BLaER1 (cell line): ENCODE results near the gene TNFRSF8.
"Not testable (repeated sequence)": the region's sequence is repeated elsewhere in the genome, so short reads cannot be mapped to it uniquely, and the experiment has no call there.

ENCODE experiments used
- H3K27ac ChIP-seq: shearing (Covaris generic); formaldehyde crosslinking; 2 replicates; pipeline ENCODE4 v1.8.1; 2022
- H3K27me3 ChIP-seq: shearing (Covaris generic); formaldehyde crosslinking; 2 replicates; pipeline ENCODE4 v1.8.1; 2022
- H3K36me3 ChIP-seq: shearing (Covaris generic); formaldehyde crosslinking; 2 replicates; pipeline ENCODE4 v1.8.1; 2022
- H3K4me1 ChIP-seq: shearing (Covaris generic); formaldehyde crosslinking; 2 replicates; pipeline ENCODE4 v1.8.1; 2022
- H3K4me2 ChIP-seq: shearing (Covaris generic); formaldehyde crosslinking; 2 replicates; pipeline ENCODE4 v1.8.1; 2022
- H3K4me3 ChIP-seq: shearing (Covaris generic); formaldehyde crosslinking; 2 replicates; pipeline ENCODE4 v1.8.1; 2022
- H3K9ac ChIP-seq: shearing (Covaris generic); formaldehyde crosslinking; 2 replicates; pipeline ENCODE4 v1.8.1; 2022
- H3K9me3 ChIP-seq: shearing (Covaris generic); formaldehyde crosslinking; 2 replicates; pipeline ENCODE4 v1.8.1; 2022
- H4K20me1 ChIP-seq: shearing (Covaris generic); formaldehyde crosslinking; 2 replicates; pipeline ENCODE4 v1.8.1; 2022
- Cebpa-rat ChIP-seq: shearing (Covaris generic); IDR thresholded peaks from 2 replicates; pipeline ENCODE4 v1.8.1; 2022

TNFRSF8 gene

GRCh38 chr1:12028248-12028647, 34.9 kb upstream of the TNFRSF8 start:
- Histone ChIP-seq H3K27me3 (no peaks in the 10 kb centered on the region), H3K4me3 (no peak overlapping the region), H4K20me1 (peaks cover 26% of the 10 kb centered on the region), H3K36me3 (peaks cover 84% of the 10 kb centered on the region), H3K27ac (peak overlapping the region; percentile 61; the same call in 1 of the 2 replicates), H3K9me3 (no peaks in the 10 kb centered on the region), H3K4me1 (peaks cover 38% of the 10 kb centered on the region), H3K9ac (0 out of 2 replicates have a peak overlapping the region, but pooled peaks have one; percentile 18), H3K4me2 (peak overlapping the region; percentile 80)
- no peak for TF ChIP-seq Cebpa-rat

- peaks cover 78% of the 10 kb centered on the region for H3K36me3 ChIP-seq
- peaks cover 26% of the 10 kb centered on the region for H4K20me1 ChIP-seq
- H3K27me3 ChIP-seq: no peaks in the 10 kb centered on the region
- peak overlapping the region; percentile 18 for H3K9ac ChIP-seq
- H3K9me3 ChIP-seq: no peaks in the 10 kb centered on the region
- H3K4me1 ChIP-seq: peaks cover 42% of the 10 kb centered on the region
- no peak for TF ChIP-seq Cebpa-rat
- H3K4me3 ChIP-seq: peak overlapping the region; percentile 22; the same call in 1 of the 2 replicates
- peak overlapping the region; percentile 80 for H3K4me2 ChIP-seq
- H3K27ac ChIP-seq: peak overlapping the region; percentile 61
These were observed 34.1 kb upstream of the TNFRSF8 start for GRCh38 chr1:12028957-12029511.

GRCh38 chr1:12029720-12030339, 33.3 kb upstream of the TNFRSF8 start:
- Histone ChIP-seq H3K4me3 (peak overlapping the region; percentile 22; the same call in 1 of the 2 replicates), H4K20me1 (peaks cover 26% of the 10 kb centered on the region), H3K27ac (peak overlapping the region; percentile 61), H3K4me2 (peak overlapping the region; percentile 80), H3K4me1 (peaks cover 50% of the 10 kb centered on the region), H3K9me3 (no peaks in the 10 kb centered on the region), H3K36me3 (peaks cover 70% of the 10 kb centered on the region), H3K27me3 (no peaks in the 10 kb centered on the region), H3K9ac (peak overlapping the region; percentile 18; the same call in 1 of the 2 replicates)
- TF ChIP-seq Cebpa-rat: no peak

GRCh38 chr1:12031039-12031980, 31.8 kb upstream of the TNFRSF8 start:
- Histone ChIP-seq H3K4me1 (peaks cover 60% of the 10 kb centered on the region), H3K4me3 (no peak overlapping the region), H3K4me2 (peak overlapping the region; percentile 80), H3K27me3 (no peaks in the 10 kb centered on the region), H4K20me1 (peaks cover 26% of the 10 kb centered on the region), H3K27ac (no peak overlapping the region), H3K9ac (no peak overlapping the region), H3K36me3 (peaks cover 55% of the 10 kb centered on the region), H3K9me3 (no peaks in the 10 kb centered on the region)
- TF ChIP-seq Cebpa-rat: no peak

DNA sequence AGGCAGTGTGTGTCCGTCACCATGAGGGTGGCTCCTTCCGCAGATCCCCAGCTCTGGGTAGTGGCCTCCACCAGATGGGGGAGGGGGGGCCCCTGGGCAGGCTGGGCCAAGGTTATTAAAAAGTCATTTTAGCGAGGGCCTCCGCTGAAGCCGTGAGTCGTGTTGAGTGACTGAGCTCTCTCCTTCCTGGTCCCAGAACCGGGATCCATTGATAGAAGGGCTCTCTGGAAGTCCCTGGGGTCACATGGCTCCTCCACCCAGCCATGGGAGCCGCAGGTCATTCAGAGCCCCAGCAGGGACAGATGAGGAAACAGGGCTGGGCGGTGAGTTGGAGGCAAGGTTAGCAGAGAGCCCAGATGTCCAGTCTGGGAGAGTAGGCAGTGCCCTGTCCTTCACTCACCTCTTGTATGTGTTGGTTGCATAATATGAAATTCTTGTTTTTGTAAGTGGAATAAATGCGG, 30.9 kb upstream of the TNFRSF8 start:
- no peak for TF ChIP-seq Cebpa-rat
- Histone ChIP-seq H4K20me1 (peaks cover 26% of the 10 kb centered on the region), H3K27me3 (no peaks in the 10 kb centered on the region), H3K4me3 (no peak overlapping the region), H3K9ac (no peak overlapping the region), H3K9me3 (no peaks in the 10 kb centered on the region), H3K4me2 (no peak overlapping the region), H3K36me3 (peaks cover 46% of the 10 kb centered on the region), H3K27ac (no peak overlapping the region), H3K4me1 (peaks cover 65% of the 10 kb centered on the region)

DNA sequence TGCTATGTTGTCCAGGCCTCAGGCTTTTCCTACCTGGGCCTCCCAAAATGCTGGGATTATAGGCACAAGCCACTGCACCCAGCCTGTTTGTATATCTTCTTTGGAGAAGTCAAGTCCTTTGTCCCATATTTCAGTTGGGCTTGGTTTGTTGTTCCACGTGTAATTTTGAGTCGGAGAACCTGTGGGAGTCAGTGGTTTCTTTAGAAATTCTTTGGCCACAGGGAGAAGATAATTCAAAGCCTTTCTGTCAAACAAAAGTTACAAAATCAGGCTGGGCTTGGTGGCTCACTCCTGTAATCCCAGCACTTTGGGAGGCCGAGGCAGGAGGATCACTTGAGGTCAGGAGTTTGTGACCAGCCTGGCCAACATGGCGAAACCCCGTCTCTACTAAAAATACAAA, 29.7 kb upstream of the TNFRSF8 start:
- not testable (repeated sequence) for H3K4me3 ChIP-seq

GRCh38 chr1:12034381-12034801, 28.7 kb upstream of the TNFRSF8 start:
- no peak for TF ChIP-seq Cebpa-rat

More for the DNA sequence above, 29.7 kb upstream of the TNFRSF8 start:
- not testable (repeated sequence) for H3K9ac ChIP-seq, H3K27me3 ChIP-seq, H3K9me3 ChIP-seq, H3K27ac ChIP-seq, H3K4me2 ChIP-seq
- H4K20me1 ChIP-seq: peaks cover 26% of the 10 kb centered on the region
- peaks cover 69% of the 10 kb centered on the region for H3K4me1 ChIP-seq
- peaks cover 34% of the 10 kb centered on the region for H3K36me3 ChIP-seq

GRCh38 chr1:12035312-12035711, 27.8 kb upstream of the TNFRSF8 start:
- Histone ChIP-seq H3K9ac (no peak overlapping the region), H3K4me2 (peak overlapping the region; percentile 64), H3K4me3 (no peak overlapping the region), H3K4me1 (peaks cover 69% of the 10 kb centered on the region), H4K20me1 (peaks cover 14% of the 10 kb centered on the region), H3K9me3 (no peaks in the 10 kb centered on the region), H3K36me3 (peaks cover 22% of the 10 kb centered on the region), H3K27me3 (no peaks in the 10 kb centered on the region), H3K27ac (0 out of 2 replicates have a peak overlapping the region, but pooled peaks have one; percentile 25)
- TF ChIP-seq Cebpa-rat: no peak

More at GRCh38 chr1:12034381-12034801, 28.7 kb upstream of the TNFRSF8 start:
- Histone ChIP-seq H3K9me3 (no peaks in the 10 kb centered on the region), H3K27me3 (no peaks in the 10 kb centered on the region), H3K4me1 (peaks cover 69% of the 10 kb centered on the region), H3K4me3 (no peak overlapping the region), H4K20me1 (peaks cover 20% of the 10 kb centered on the region), H3K9ac (peak overlapping the region; percentile 8; the same call in 1 of the 2 replicates), H3K4me2 (peak overlapping the region; percentile 64), H3K27ac (peak overlapping the region; percentile 25; the same call in 1 of the 2 replicates), H3K36me3 (peaks cover 26% of the 10 kb centered on the region)

DNA sequence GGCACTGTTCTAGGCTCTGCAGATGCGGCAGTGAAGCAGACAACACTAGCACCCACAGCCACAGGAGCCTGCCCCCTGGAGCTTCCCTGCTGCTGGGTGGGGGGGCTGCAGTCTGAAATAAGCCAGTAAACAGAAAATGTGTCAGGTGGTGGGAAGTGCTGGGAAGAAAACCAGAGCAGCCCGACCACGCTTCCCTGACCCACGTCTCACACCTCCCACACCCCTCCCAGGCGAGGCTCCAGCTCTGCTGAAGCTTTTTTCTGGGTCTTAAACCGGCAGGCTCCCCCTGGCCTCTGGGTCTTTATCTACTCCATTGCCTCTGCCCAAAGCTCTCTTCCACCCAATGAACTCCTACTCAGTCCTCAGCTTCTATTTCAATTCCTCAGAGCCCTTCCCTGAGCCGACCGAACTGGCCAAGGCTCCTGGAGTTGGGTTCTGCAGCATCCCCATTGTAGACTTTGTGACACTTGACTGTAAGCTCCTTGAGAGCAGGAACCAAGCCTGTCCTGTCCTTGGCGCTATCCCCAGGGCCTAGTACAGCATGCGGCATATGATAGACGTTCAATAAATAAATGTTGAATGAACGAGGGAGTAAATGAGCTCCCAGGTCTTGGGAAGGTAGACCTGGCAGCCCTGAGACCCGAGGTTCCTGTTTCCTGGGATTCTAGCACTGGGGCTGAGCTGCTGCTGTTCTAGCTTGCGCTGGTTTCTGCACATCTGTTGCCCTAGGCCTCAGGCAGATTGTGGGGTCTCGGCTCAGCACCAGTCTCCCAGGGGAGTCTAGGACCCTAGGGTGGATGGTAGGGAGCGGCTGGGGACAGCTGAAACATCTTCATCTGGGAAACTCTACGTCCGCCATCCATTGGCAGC, 25.4 kb upstream of the TNFRSF8 start:
- H3K36me3 ChIP-seq: peaks cover 3% of the 10 kb centered on the region; the same call in 1 of the 2 replicates
- H3K9me3 ChIP-seq: no peaks in the 10 kb centered on the region
- peak overlapping the region; percentile 65; the same call in 1 of the 2 replicates for H3K27ac ChIP-seq
- H4K20me1 ChIP-seq: no peaks in the 10 kb centered on the region
- no peak overlapping the region for H3K9ac ChIP-seq
- no peak overlapping the region for H3K4me3 ChIP-seq
- TF ChIP-seq Cebpa-rat: no peak
- no peaks in the 10 kb centered on the region for H3K27me3 ChIP-seq
- peak overlapping the region; percentile 86 for H3K4me2 ChIP-seq
- peaks cover 75% of the 10 kb centered on the region for H3K4me1 ChIP-seq
